Activated naive CD4-positive, alpha-beta T cell treated with anti-CD3 and anti-CD28 coated beads for 36 hours (primary cell): ENCODE results near the gene KY. TPM values are rescaled to one million over a fixed set of nuclear protein-coding genes. Genes with fewer than 3 reads are reported as not detected.

Experiments
- CTCF ChIA-PET: fragments of 350-600 bp; sonication (Branson Sonifier 250); formaldehyde crosslinking; loops from one replicate; lab custom pipeline; 2021; ENCODE audit warnings: antibody characterized with exemption; lab: Charles Lee
- DNase-seq: peaks from one replicate; pipeline ENCODE4 v3.0.0-alpha.2; 2020
- H3K27ac Mint-ChIP-seq: one replicate; pipeline ENCODE4 v1.8.0; 2021; ENCODE audit warnings: mild to moderate bottlenecking, mixed read lengths
- H3K27me3 Mint-ChIP-seq: one replicate; pipeline ENCODE4 v1.8.0; 2021; ENCODE audit warnings: low read depth, mixed read lengths
- H3K36me3 Mint-ChIP-seq: one replicate; pipeline ENCODE4 v1.8.0; 2021; ENCODE audit warnings: low read depth, mixed read lengths
- H3K4me1 Mint-ChIP-seq: one replicate; pipeline ENCODE4 v1.8.0; 2021; ENCODE audit warnings: low read depth, mixed read lengths
- H3K4me3 Mint-ChIP-seq: one replicate; pipeline ENCODE4 v1.8.0; 2021; ENCODE audit warnings: mild to moderate bottlenecking, moderate library complexity, mixed read lengths
- H3K9me3 Mint-ChIP-seq: one replicate; pipeline ENCODE4 v1.8.0; 2021; ENCODE audit warnings: mixed read lengths
- intact Hi-C: fragments of 100-400 bp; cut with micrococcal nuclease; formaldehyde crosslinking; loops from one replicate; pipeline ENCODE4 v1.15.1; 2023
- total RNA-seq, 2 experiments: library from RNA; stranded (reverse); gene quantifications; one replicate each; pipeline ENCODE4 v1.2.3, GENCODE V29; 2021

Gene KY
- total RNA-seq, 2 experiments from 2014 or later: not detected

GRCh38 chr3:134620476-134621115 is 30.2 kb downstream of the KY start:
- Mint-ChIP-seq H3K36me3 (no peaks in the 10 kb centered on the region), H3K4me3 (no peak overlapping the region), H3K4me1 (no peaks in the 10 kb centered on the region), H3K27me3 (no peaks in the 10 kb centered on the region), H3K9me3 (no peaks in the 10 kb centered on the region), H3K27ac (no peak overlapping the region)
- no peak for DNase-seq
- CTCF ChIA-PET: no interaction called here
- intact Hi-C loops: no loop called here

GRCh38 chr3:134619884-134620445 is 30.9 kb downstream of the KY start:
- no peak for DNase-seq
- intact Hi-C loops: no loop called here
- no peaks in the 10 kb centered on the region for H3K9me3 Mint-ChIP-seq
- H3K4me3 Mint-ChIP-seq: no peak overlapping the region
- no peaks in the 10 kb centered on the region for H3K36me3 Mint-ChIP-seq
- no peaks in the 10 kb centered on the region for H3K27me3 Mint-ChIP-seq
- no peak overlapping the region for H3K27ac Mint-ChIP-seq
- H3K4me1 Mint-ChIP-seq: no peaks in the 10 kb centered on the region
- CTCF ChIA-PET: no interaction called here

- H3K27me3 Mint-ChIP-seq: no peaks in the 10 kb centered on the region
- H3K9me3 Mint-ChIP-seq: no peaks in the 10 kb centered on the region
- no peaks in the 10 kb centered on the region for H3K4me1 Mint-ChIP-seq
- H3K36me3 Mint-ChIP-seq: no peaks in the 10 kb centered on the region
- no peak overlapping the region for H3K27ac Mint-ChIP-seq
- no peak for DNase-seq
- intact Hi-C loops: no loop called here
- no peak overlapping the region for H3K4me3 Mint-ChIP-seq
- CTCF ChIA-PET: no interaction called here
These were observed 31.6 kb downstream of the KY start for GRCh38 chr3:134619301-134619615.

GRCh38 chr3:134618478-134619300 is 32.1 kb downstream of the KY start:
- DNase-seq: no peak
- no peaks in the 10 kb centered on the region for H3K9me3 Mint-ChIP-seq
- CTCF ChIA-PET: no interaction called here
- H3K27me3 Mint-ChIP-seq: no peaks in the 10 kb centered on the region
- no peaks in the 10 kb centered on the region for H3K36me3 Mint-ChIP-seq
- no peak overlapping the region for H3K4me3 Mint-ChIP-seq
- intact Hi-C loops: no loop called here
- H3K27ac Mint-ChIP-seq: no peak overlapping the region
- H3K4me1 Mint-ChIP-seq: no peaks in the 10 kb centered on the region

GRCh38 chr3:134617608-134618477 is 33.0 kb downstream of the KY start:
- Mint-ChIP-seq H3K36me3 (no peaks in the 10 kb centered on the region), H3K27ac (no peak overlapping the region), H3K27me3 (no peaks in the 10 kb centered on the region), H3K9me3 (no peaks in the 10 kb centered on the region), H3K4me3 (no peak overlapping the region), H3K4me1 (no peaks in the 10 kb centered on the region)
- CTCF ChIA-PET: interaction anchor here (0.6 kb wide), 1 partner anchor 137 kb away, joined by 3 read pairs; no protein-coding TSS in a partner anchor
- DNase-seq: no peak
- intact Hi-C loops: no loop called here

GRCh38 chr3:134615743-134616142 is 35.1 kb downstream of the KY start:
- H3K27ac Mint-ChIP-seq: no peak overlapping the region
- H3K4me3 Mint-ChIP-seq: no peak overlapping the region
- no peaks in the 10 kb centered on the region for H3K9me3 Mint-ChIP-seq
- CTCF ChIA-PET: interaction anchor here (2.3 kb wide), 1 partner anchor 15 kb away, joined by 8 read pairs; no protein-coding TSS in a partner anchor
- no peaks in the 10 kb centered on the region for H3K4me1 Mint-ChIP-seq
- H3K27me3 Mint-ChIP-seq: no peaks in the 10 kb centered on the region
- DNase-seq: no peak
- intact Hi-C loops: no loop called here
- H3K36me3 Mint-ChIP-seq: no peaks in the 10 kb centered on the region

GRCh38 chr3:134614955-134615354 is 35.9 kb downstream of the KY start:
- no peaks in the 10 kb centered on the region for H3K9me3 Mint-ChIP-seq
- H3K36me3 Mint-ChIP-seq: no peaks in the 10 kb centered on the region
- no peak overlapping the region for H3K4me3 Mint-ChIP-seq
- H3K4me1 Mint-ChIP-seq: no peaks in the 10 kb centered on the region
- intact Hi-C loops: no loop called here
- no peak overlapping the region for H3K27ac Mint-ChIP-seq
- CTCF ChIA-PET: interaction anchor here (2.3 kb wide), 1 partner anchor 14 kb away, joined by 8 read pairs; no protein-coding TSS in a partner anchor
- DNase-seq: no peak
- H3K27me3 Mint-ChIP-seq: no peaks in the 10 kb centered on the region

GRCh38 chr3:134613006-134613520 is 37.8 kb downstream of the KY start:
- CTCF ChIA-PET: no interaction called here
- H3K36me3 Mint-ChIP-seq: no peaks in the 10 kb centered on the region
- no peak overlapping the region for H3K27ac Mint-ChIP-seq
- H3K4me1 Mint-ChIP-seq: no peaks in the 10 kb centered on the region
- H3K27me3 Mint-ChIP-seq: no peaks in the 10 kb centered on the region
- H3K9me3 Mint-ChIP-seq: no peaks in the 10 kb centered on the region
- intact Hi-C loops: no loop called here
- no peak for DNase-seq
- no peak overlapping the region for H3K4me3 Mint-ChIP-seq

- H3K9me3 Mint-ChIP-seq: no peaks in the 10 kb centered on the region
- no peaks in the 10 kb centered on the region for H3K4me1 Mint-ChIP-seq
- CTCF ChIA-PET: interaction anchor here (1.0 kb wide), 1 partner anchor 11 kb away, joined by 4 read pairs; no protein-coding TSS in a partner anchor
- no peaks in the 10 kb centered on the region for H3K36me3 Mint-ChIP-seq
- no peak for DNase-seq
- H3K27me3 Mint-ChIP-seq: no peaks in the 10 kb centered on the region
- no peak overlapping the region for H3K4me3 Mint-ChIP-seq
- no peak overlapping the region for H3K27ac Mint-ChIP-seq
- intact Hi-C loops: no loop called here
These were observed 39.3 kb downstream of the KY start for GRCh38 chr3:134611516-134611915.

GRCh38 chr3:134610432-134611385 is 40.1 kb downstream of the KY start:
- CTCF ChIA-PET: interaction anchor here (1.0 kb wide), 1 partner anchor 10 kb away, joined by 4 read pairs; no protein-coding TSS in a partner anchor
- DNase-seq: no peak
- Mint-ChIP-seq H3K36me3 (no peaks in the 10 kb centered on the region), H3K4me3 (no peak overlapping the region), H3K27me3 (no peaks in the 10 kb centered on the region), H3K27ac (no peak overlapping the region), H3K4me1 (no peaks in the 10 kb centered on the region), H3K9me3 (no peaks in the 10 kb centered on the region)
- intact Hi-C loops: no loop called here

GRCh38 chr3:134609821-134610431 is 40.9 kb downstream of the KY start:
- intact Hi-C loops: no loop called here
- Mint-ChIP-seq H3K27ac (no peak overlapping the region), H3K4me3 (no peak overlapping the region), H3K27me3 (no peaks in the 10 kb centered on the region), H3K4me1 (no peaks in the 10 kb centered on the region), H3K36me3 (no peaks in the 10 kb centered on the region), H3K9me3 (no peaks in the 10 kb centered on the region)
- DNase-seq: no peak
- CTCF ChIA-PET: no interaction called here
